ENCODE measurements around the gene ZNF846. TPM values are rescaled to one million over a fixed set of nuclear protein-coding genes. Genes with fewer than 3 reads are reported as not detected.

Gene ZNF846
- total RNA-seq, 1 donor from 2014 or later: 3.6 TPM

Other genes with a start within 250 kb of the ZNF846 start
- 15.9 and 17.7 TPM in 2 replicates for gene ZNF426, start 230.1 kb downstream of the ZNF846 start, total RNA-seq
- 21.4 and 24.1 TPM in 2 replicates for gene ZNF121, start 184.2 kb downstream of the ZNF846 start, total RNA-seq
- 21.7 and 24.8 TPM in 2 replicates for gene ZNF561, start 147.5 kb downstream of the ZNF846 start, total RNA-seq
- gene ZNF562, start 93.6 kb downstream of the ZNF846 start, total RNA-seq: 18.4 and 20.5 TPM in 2 replicates
- gene FBXL12, start 50.3 kb upstream of the ZNF846 start, total RNA-seq: 6.3 and 9.5 TPM in 2 replicates
- 158 and 223 TPM in 2 replicates for gene UBL5, start 59.2 kb upstream of the ZNF846 start, total RNA-seq
- gene PIN1, start 66.6 kb upstream of the ZNF846 start, total RNA-seq: 89.9 and 91.3 TPM in 2 replicates
- 0.39 and 1.1 TPM in 2 replicates for gene OLFM2, start 167.8 kb upstream of the ZNF846 start, total RNA-seq
- 0.13 and 0.25 TPM in 2 replicates for gene COL5A3, start 241.8 kb upstream of the ZNF846 start, total RNA-seq
- gene RDH8, start 244.7 kb upstream of the ZNF846 start, total RNA-seq: not detected in 2 replicates

Data from dermis microvascular lymphatic vessel endothelial cell (primary cell).